H9 (cell line): ENCODE results near the gene ADGRB3. TPM values are rescaled to one million over a fixed set of nuclear protein-coding genes. Genes with fewer than 3 reads are reported as not detected.

Experiments used
- DNase-seq: peaks from one replicate; pipeline ENCODE4 v3.0.0-alpha.2; 2017
- H2AFZ ChIP-seq: one replicate; pipeline ENCODE4 v1.6.1; 2013; ENCODE audit warnings: mild to moderate bottlenecking, low read length, control low read depth, moderate library complexity
- H2AK5ac ChIP-seq: 2 replicates; pipeline ENCODE4 v1.6.1; 2013; ENCODE audit warnings: low read length, control low read depth, mixed read lengths; ENCODE audit not compliant: insufficient read length
- H2BK120ac ChIP-seq: one replicate; pipeline ENCODE4 v1.6.1; 2013; ENCODE audit warnings: low read depth, mild to moderate bottlenecking, low read length, control low read depth, inconsistent platforms; ENCODE audit not compliant: poor library complexity, severe bottlenecking
- H2BK12ac ChIP-seq: 2 replicates; pipeline ENCODE4 v1.6.1; 2013; ENCODE audit warnings: low read length, control low read depth, mixed read lengths, low read depth; ENCODE audit not compliant: insufficient read length
- H2BK15ac ChIP-seq: 2 replicates; pipeline ENCODE4 v1.6.1; 2013; ENCODE audit warnings: low read depth, low read length, control low read depth
- H2BK20ac ChIP-seq: one replicate; pipeline ENCODE4 v1.6.1; 2013; ENCODE audit warnings: low read depth, mild to moderate bottlenecking, low read length, control low read depth, inconsistent platforms; ENCODE audit not compliant: poor library complexity, severe bottlenecking
- H2BK5ac ChIP-seq: 2 replicates; pipeline ENCODE4 v1.6.1; 2013; ENCODE audit warnings: low read length, control low read depth, mixed read lengths; ENCODE audit not compliant: insufficient read length
- H3K14ac ChIP-seq: 2 replicates; pipeline ENCODE4 v1.6.1; 2013; ENCODE audit warnings: low read length, control low read depth; ENCODE audit not compliant: insufficient read depth
- H3K18ac ChIP-seq: 2 replicates; pipeline ENCODE4 v1.6.1; 2013; ENCODE audit warnings: low read depth, mild to moderate bottlenecking, mixed read lengths, low read length, control low read depth; ENCODE audit not compliant: insufficient read length
- H3K23ac ChIP-seq: 2 replicates; pipeline ENCODE4 v1.6.1; 2013; ENCODE audit warnings: low read length, control low read depth, mixed read lengths, low read depth; ENCODE audit not compliant: insufficient read length
- H3K23me2 ChIP-seq: 2 replicates; pipeline ENCODE4 v1.6.1; 2013; ENCODE audit warnings: low read depth, mild to moderate bottlenecking, mixed read lengths, low read length, control low read depth; ENCODE audit not compliant: insufficient read length, poor library complexity, severe bottlenecking
- H3K27ac ChIP-seq: 2 replicates; pipeline ENCODE4 v1.5.1; 2013; ENCODE audit warnings: low read length, control low read depth, mixed read lengths, low read depth; ENCODE audit not compliant: insufficient read length
- H3K27me3 ChIP-seq: 2 replicates; pipeline ENCODE4 v1.6.1; 2013; ENCODE audit warnings: low read length, control low read depth, inconsistent platforms; ENCODE audit not compliant: insufficient read depth
- H3K4ac ChIP-seq: 2 replicates; pipeline ENCODE4 v1.6.1; 2013; ENCODE audit warnings: low read depth, mild to moderate bottlenecking, control low read depth, inconsistent platforms, low read length, moderate library complexity
- H3K4me1 ChIP-seq: 2 replicates; pipeline ENCODE4 v1.6.1; 2013; ENCODE audit warnings: low read length, control low read depth, inconsistent platforms; ENCODE audit not compliant: insufficient read depth
- H3K4me2 ChIP-seq: 2 replicates; pipeline ENCODE4 v1.6.1; 2013; ENCODE audit warnings: low read length, control low read depth, mixed read lengths; ENCODE audit not compliant: insufficient read length, insufficient read depth
- H3K56ac ChIP-seq: 2 replicates; pipeline ENCODE4 v1.6.1; 2013; ENCODE audit warnings: low read depth, mild to moderate bottlenecking, mixed read lengths, low read length, control low read depth; ENCODE audit not compliant: insufficient read length
- H3K79me1 ChIP-seq: 2 replicates; pipeline ENCODE4 v1.6.1; 2013; ENCODE audit warnings: low read depth, mild to moderate bottlenecking, moderate library complexity, low read length, control low read depth, inconsistent platforms; ENCODE audit not compliant: insufficient read depth, poor library complexity, severe bottlenecking
- H3K79me2 ChIP-seq: 2 replicates; pipeline ENCODE4 v1.6.1; 2013; ENCODE audit warnings: low read length, control low read depth, inconsistent platforms; ENCODE audit not compliant: insufficient read depth
- H3K9ac ChIP-seq: 2 replicates; pipeline ENCODE4 v1.6.1; 2013; ENCODE audit warnings: low read length, control low read depth, mixed read lengths; ENCODE audit not compliant: insufficient read length; ENCODE audit errors: extremely low read depth
- H3K9me3 ChIP-seq: one replicate; pipeline ENCODE4 v1.6.1; 2013; ENCODE audit warnings: low read depth, low read length, inconsistent platforms; ENCODE audit not compliant: control insufficient read depth
- H3T11ph ChIP-seq: one replicate; pipeline ENCODE4 v1.6.1; 2013; ENCODE audit warnings: mild to moderate bottlenecking, low read length, control low read depth, inconsistent platforms
- H4K20me1 ChIP-seq: one replicate; pipeline ENCODE4 v1.6.1; 2013; ENCODE audit not compliant: control insufficient read depth, insufficient read length, insufficient read depth
- H4K5ac ChIP-seq: 2 replicates; pipeline ENCODE4 v1.6.1; 2013; ENCODE audit warnings: low read depth, mild to moderate bottlenecking, mixed read lengths, low read length, control low read depth; ENCODE audit not compliant: insufficient read length
- H4K8ac ChIP-seq: replicated peaks from 2 replicates; pipeline ENCODE4 v1.6.1; 2013; ENCODE audit warnings: low read length, control low read depth, mixed read lengths, low read depth; ENCODE audit not compliant: insufficient read length
- H4K91ac ChIP-seq: 2 replicates; pipeline ENCODE4 v1.6.1; 2013; ENCODE audit warnings: low read depth, mild to moderate bottlenecking, moderate library complexity, mixed read lengths, low read length, control low read depth; ENCODE audit not compliant: insufficient read length
- H3K27ac Mint-ChIP-seq, 3 experiments: 2 replicates in 2 of 3; 3 replicates in 1 of 3; pipeline ENCODE4 v1.8.0; 2020 to 2021; ENCODE audit warnings: mixed read lengths in 3 of 3, mild to moderate bottlenecking in 1 of 3, moderate library complexity in 1 of 3
- H3K27me3 Mint-ChIP-seq: 2 replicates; pipeline ENCODE4 v1.8.0; 2021; ENCODE audit warnings: low read depth, mild to moderate bottlenecking, moderate library complexity, mixed read lengths
- H3K36me3 Mint-ChIP-seq, 3 experiments: 2 replicates in 2 of 3; 3 replicates in 1 of 3; pipeline ENCODE4 v1.8.0; 2020 to 2021; ENCODE audit warnings: low read depth in 3 of 3, mixed read lengths in 3 of 3; ENCODE audit not compliant: insufficient read depth in 1 of 3
- H3K4me1 Mint-ChIP-seq, 2 experiments: 2 replicates each; pipeline ENCODE4 v1.8.0; 2020; ENCODE audit warnings: mixed read lengths in 2 of 2
- H3K4me3 Mint-ChIP-seq, 2 experiments: 2 replicates in 1 of 2; 3 replicates in 1 of 2; pipeline ENCODE4 v1.8.0; 2020 to 2021; ENCODE audit warnings: mild to moderate bottlenecking in 2 of 2, mixed read lengths in 2 of 2, moderate library complexity in 1 of 2
- H3K9me3 Mint-ChIP-seq, 2 experiments: 2 replicates in 1 of 2; 3 replicates in 1 of 2; pipeline ENCODE4 v1.8.0; 2020; ENCODE audit warnings: mild to moderate bottlenecking in 2 of 2, mixed read lengths in 2 of 2, moderate library complexity in 1 of 2
- CTCF ChIP-seq: fragments of 200-600 bp; sonication (generic); conservative IDR thresholded peaks from 3 replicates; pipeline ENCODE4 v1.8.0; 2021; ENCODE audit warnings: antibody characterized with exemption, mild to moderate bottlenecking
- WGBS: extraction: QIAGEN DNeasy Blood & Tissue Kit; methylation state at CpG from one replicate; pipeline ENCODE4 v1.1.7; 2013; ENCODE audit warnings: missing lambda C conversion rate, low lambda C conversion rate, mixed read lengths; ENCODE audit not compliant: insufficient read length; ENCODE audit errors: extremely low coverage; 5-methylcytosine and 5-hydroxymethylcytosine counted together
- total RNA-seq: library from RNA; stranded (reverse); gene quantifications from 2 replicates; pipeline ENCODE4 v1.2.1, GENCODE V29; 2021

Gene ADGRB3
- total RNA-seq, 1 experiment from 2014 or later, result 0.37 TPM

GRCh38 chr6:68760941-68761676, 126.0 kb downstream of the ADGRB3 start:
- no peak overlapping the region for H3T11ph ChIP-seq
- no peaks in the 10 kb centered on the region for H3K9me3 ChIP-seq
- no peaks in the 10 kb centered on the region for H3K23me2 ChIP-seq
- no peak overlapping the region for H4K91ac ChIP-seq
- no peak overlapping the region for H2BK5ac ChIP-seq
- H3K27ac ChIP-seq, result no peak overlapping the region
- no peak overlapping the region for H4K5ac ChIP-seq
- no peak overlapping the region for H3K14ac ChIP-seq
- no peak overlapping the region for H2BK20ac ChIP-seq
- H2BK12ac ChIP-seq, result no peak overlapping the region
- H2AFZ ChIP-seq, result no peak overlapping the region
- Mint-ChIP-seq H3K36me3 (no peaks in the 10 kb centered on the region), H3K27me3 (no peaks in the 10 kb centered on the region), H3K9me3 (no peaks in the 10 kb centered on the region), H3K4me3 (no peak overlapping the region), H3K27ac (peak overlapping the region in 1 of 3 experiments; percentile 74; a peak in 1 of 7 replicates), H3K4me1 (no peaks in the 10 kb centered on the region)
- H2AK5ac ChIP-seq, result no peak overlapping the region
- no peak overlapping the region for H4K8ac ChIP-seq
- no peaks in the 10 kb centered on the region for H3K79me2 ChIP-seq
- TF ChIP-seq CTCF, result no peak
- H2BK15ac ChIP-seq, result no peak overlapping the region
- H4K20me1 ChIP-seq, result no peaks in the 10 kb centered on the region
- no peak overlapping the region for H3K4ac ChIP-seq
- no CpG with 5 or more reads among the region's 8 CpGs for WGBS
- H3K27me3 ChIP-seq, result no peaks in the 10 kb centered on the region
- H3K4me1 ChIP-seq, result no peaks in the 10 kb centered on the region
- no peaks in the 10 kb centered on the region for H3K79me1 ChIP-seq
- H3K23ac ChIP-seq, result no peak overlapping the region
- H3K4me2 ChIP-seq, result no peak overlapping the region
- H3K9ac ChIP-seq, result no peak overlapping the region
- no peak overlapping the region for H2BK120ac ChIP-seq
- DNase-seq, result no peak
- H3K56ac ChIP-seq, result no peak overlapping the region
- no peak overlapping the region for H3K18ac ChIP-seq
